GM12801 (cell line): Measurements from ENCODE around the gene DHX15.

Experiments
- CTCF ChIP-seq: IDR thresholded peaks from one replicate; pipeline ENCODE4 v1.5.1; 2011; ENCODE audit warnings: control low read depth; ENCODE audit not compliant: insufficient read length; ENCODE audit errors: extremely low read depth

Gene DHX15

DNA sequence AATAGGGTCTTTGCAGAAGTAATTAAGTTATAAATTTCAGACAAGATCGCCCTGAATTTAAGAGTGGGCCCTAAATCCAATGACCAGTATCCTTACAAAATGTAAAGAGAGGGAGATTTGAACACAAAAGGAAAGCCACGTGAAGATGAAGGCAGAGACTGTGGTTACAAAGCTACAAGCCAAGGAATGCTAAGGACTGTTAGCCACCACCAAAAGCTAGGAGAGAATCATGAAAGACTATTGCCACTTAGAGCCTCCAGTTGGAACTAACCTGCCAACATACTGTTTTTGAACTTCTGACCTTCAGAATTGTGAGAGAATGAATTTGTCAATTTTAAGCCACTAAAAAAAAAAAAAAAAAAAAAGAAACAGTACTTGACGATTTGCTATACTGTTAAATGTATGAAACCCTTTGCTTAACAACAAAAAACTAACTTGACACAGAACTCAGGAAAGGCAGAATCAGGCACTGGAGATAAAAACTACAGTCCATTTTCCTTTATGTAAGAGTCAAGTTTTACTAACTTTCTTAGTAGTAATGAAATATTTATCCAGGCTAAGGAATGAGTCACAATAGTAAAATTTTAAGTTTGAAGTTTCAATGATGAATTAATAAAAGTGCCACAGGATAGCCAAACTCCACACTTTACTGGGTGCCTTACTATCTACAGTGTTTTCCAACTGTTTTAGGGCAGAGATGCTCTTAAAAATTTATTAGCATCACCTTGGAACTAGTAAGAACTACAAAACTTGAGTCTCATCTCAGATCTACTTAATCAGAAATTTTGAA is 25.1 kb downstream of the DHX15 start:
- no peak for TF ChIP-seq CTCF

- no peak for TF ChIP-seq CTCF
These were observed 27.0 kb downstream of the DHX15 start for GRCh38 chr4:24557026-24558025.

DNA sequence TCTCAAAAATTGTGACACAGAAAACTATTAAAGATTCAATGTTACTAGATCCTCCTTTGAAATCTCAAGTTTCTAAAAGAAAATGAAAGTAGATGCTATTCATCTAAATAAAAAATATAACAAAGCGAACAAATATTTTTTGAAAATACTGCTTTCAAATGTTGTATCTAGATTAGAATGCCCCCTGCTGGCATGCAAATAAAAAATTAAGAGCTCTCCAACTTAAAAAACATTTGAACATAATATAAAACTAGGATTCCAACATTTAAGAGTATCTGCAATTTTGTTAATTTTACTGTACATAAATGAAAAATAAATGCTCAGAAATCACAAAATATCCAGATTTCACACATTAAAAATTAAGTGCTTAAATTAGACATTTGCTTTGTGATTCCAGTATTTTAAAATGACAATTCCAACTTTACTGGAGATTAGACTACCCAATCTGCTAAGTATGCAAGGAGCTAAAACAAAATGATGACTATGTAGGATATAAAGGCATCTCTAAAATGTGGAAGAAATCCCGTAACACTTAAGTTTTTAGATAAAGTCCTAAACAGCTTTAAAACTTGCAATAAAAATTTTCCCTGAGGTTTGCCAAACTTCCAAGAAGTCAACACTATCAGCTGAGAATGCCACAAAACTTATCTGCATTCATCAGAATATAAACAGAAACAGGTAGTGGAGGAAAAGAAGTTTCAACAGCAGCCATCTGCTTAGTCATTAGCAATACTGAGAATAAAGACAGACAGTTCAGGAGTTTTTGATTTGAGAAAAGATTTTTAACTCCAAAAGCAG is 32.7 kb downstream of the DHX15 start:
- TF ChIP-seq CTCF: no peak

GRCh38 chr4:24550441-24551175 is 33.7 kb downstream of the DHX15 start:
- TF ChIP-seq CTCF: no peak

GRCh38 chr4:24547979-24548378 is 36.4 kb downstream of the DHX15 start:
- TF ChIP-seq CTCF: no peak

DNA sequence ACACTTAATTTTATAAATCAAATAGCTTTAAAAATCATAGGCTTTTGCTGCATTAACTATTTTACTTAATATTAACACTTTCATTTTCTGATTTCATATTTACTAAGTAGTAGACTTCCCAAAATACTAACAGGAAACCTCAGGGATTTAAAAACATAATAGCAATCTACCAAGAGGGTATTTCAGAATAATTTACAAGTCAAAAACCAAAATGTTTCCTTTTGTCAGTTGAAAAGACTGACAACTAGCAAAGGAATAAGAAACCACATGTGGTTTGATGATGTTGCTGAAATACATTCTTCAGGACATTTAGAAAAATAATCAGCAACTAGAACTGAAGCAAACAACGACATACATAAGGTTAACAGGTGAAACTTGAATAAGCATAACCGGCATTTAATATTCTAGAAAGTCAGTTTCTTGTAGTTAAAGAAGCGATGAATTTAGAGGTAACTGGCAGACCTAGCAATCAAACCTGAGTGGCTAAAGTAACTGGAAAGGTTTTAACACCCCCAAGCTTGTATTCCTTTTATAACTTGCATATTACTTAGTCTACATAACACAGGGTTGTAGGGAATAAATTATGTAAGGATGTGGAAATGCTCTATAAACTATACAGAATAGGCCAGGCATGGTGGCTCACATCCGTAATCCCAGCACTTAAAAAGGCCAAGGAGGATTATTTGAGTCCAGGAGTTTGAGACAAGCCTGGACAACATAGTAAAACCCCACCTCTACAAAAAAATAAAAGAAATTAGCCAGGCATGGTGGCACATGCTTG is 40.0 kb downstream of the DHX15 start:
- TF ChIP-seq CTCF: no peak
